ENCODE data around the gene NEDD8. TPM values are rescaled to one million over a fixed set of nuclear protein-coding genes. Genes with fewer than 3 reads are reported as not detected.
A peak's percentile ranks its signal among the peaks of the same experiment; 100 is the strongest.

NEDD8 gene
- total and polyA plus RNA-seq, 2 experiments from 2014 or later, result 130 to 418 TPM

DNA sequence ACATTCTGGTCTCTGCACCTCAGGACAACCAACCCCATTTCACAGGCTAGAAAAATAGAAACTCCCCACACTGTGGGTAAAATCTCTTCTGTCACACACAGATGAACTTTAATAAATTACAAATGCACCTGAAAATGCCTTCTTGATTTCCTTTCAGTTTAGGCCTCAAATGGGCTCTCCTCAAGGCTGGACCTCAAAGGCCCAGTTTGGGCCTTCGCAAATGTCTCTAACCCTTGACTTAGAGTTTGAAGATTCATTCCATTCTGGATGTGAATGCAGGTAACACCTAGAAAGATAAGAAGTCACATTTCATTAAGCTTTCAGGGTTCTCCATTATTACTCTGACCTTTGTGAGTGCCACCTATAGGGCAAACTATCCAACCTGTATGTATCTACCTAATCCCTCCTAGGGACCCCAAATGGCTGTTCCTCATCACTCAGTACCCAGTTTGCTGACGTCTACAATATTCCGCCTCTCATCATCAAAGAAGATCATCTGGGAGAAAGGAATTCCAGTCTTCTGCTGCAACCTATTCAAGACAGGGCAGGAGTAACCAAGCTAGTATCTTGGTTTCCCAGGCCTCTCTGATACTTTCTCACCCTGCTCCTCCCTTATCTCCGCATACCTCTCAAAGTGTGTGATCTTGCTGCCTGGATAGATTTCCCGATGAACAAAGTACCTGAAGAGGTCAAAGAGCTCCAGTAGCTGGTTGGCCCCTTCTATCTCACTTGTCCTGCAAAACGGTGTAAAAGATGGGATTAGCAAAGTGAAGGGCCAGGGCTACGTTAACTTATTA is 18.1 kb downstream of the NEDD8 start:
- H3K4me2 ChIP-seq, result peak overlapping the region; percentile 70
- Mint-ChIP-seq H3K9me3 (peaks cover 3% of the 10 kb centered on the region; the same call in 2 of the 3 replicates), H3K4me3 (peak overlapping the region; percentile 93), H3K4me1 (peaks cover 19% of the 10 kb centered on the region), H3K36me3 (ENCODE audit: low read depth) (peaks cover 51% of the 10 kb centered on the region), H3K27ac (peak overlapping the region; percentile 99), H3K27me3 (ENCODE audit: insufficient read depth, low read depth, poor library complexity) (peaks cover 19% of the 10 kb centered on the region)
- H3F3A ChIP-seq (replicated peaks; ENCODE audit: low read depth), result peaks cover 29% of the 10 kb centered on the region
- H3K27me3 ChIP-seq (ENCODE audit: insufficient read depth), result no peaks in the 10 kb centered on the region
- DNase-seq (ENCODE audit: low spot score) (no peak), ATAC-seq (no peak)
- no peak overlapping the region for H2AFZ ChIP-seq
- peaks cover 16% of the 10 kb centered on the region for H3K4me1 ChIP-seq (ENCODE audit: insufficient read depth)
- no peaks in the 10 kb centered on the region for H3K9me2 ChIP-seq (ENCODE audit: insufficient read depth)
- H4K20me1 ChIP-seq (replicated peaks; ENCODE audit: insufficient read depth), result no peaks in the 10 kb centered on the region; the same call in 1 of the 2 replicates
- H3K79me2 ChIP-seq (replicated peaks; ENCODE audit: insufficient read depth), result peaks cover under 1% of the 10 kb centered on the region
- TF ChIP-seq NANOG (IDR thresholded peaks at IDR 0.05; ENCODE audit: borderline replicate concordance) (no peak), REST (IDR thresholded peaks at IDR 0.05; ENCODE audit: unreplicated experiment) (no peak), STAT1 (IDR thresholded peaks at IDR 0.05; ENCODE audit: unreplicated experiment) (no peak), CREB1 (CRISPR knock-in tag; IDR thresholded peaks at IDR 0.05; ENCODE audit: low read depth) (no peak), EZH2phosphoT487 (IDR thresholded peaks at IDR 0.05; ENCODE audit: unreplicated experiment) (no peak), POLR2AphosphoS5 (IDR thresholded peaks at IDR 0.05; ENCODE audit: low read depth) (no peak)
- TF ChIP-seq, protein P1, sequence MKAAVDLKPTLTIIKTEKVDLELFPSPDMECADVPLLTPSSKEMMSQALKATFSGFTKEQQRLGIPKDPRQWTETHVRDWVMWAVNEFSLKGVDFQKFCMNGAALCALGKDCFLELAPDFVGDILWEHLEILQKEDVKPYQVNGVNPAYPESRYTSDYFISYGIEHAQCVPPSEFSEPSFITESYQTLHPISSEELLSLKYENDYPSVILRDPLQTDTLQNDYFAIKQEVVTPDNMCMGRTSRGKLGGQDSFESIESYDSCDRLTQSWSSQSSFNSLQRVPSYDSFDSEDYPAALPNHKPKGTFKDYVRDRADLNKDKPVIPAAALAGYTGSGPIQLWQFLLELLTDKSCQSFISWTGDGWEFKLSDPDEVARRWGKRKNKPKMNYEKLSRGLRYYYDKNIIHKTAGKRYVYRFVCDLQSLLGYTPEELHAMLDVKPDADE (IDR thresholded peaks at IDR 0.05), result no peak
- TF ChIP-seq, protein P2, sequence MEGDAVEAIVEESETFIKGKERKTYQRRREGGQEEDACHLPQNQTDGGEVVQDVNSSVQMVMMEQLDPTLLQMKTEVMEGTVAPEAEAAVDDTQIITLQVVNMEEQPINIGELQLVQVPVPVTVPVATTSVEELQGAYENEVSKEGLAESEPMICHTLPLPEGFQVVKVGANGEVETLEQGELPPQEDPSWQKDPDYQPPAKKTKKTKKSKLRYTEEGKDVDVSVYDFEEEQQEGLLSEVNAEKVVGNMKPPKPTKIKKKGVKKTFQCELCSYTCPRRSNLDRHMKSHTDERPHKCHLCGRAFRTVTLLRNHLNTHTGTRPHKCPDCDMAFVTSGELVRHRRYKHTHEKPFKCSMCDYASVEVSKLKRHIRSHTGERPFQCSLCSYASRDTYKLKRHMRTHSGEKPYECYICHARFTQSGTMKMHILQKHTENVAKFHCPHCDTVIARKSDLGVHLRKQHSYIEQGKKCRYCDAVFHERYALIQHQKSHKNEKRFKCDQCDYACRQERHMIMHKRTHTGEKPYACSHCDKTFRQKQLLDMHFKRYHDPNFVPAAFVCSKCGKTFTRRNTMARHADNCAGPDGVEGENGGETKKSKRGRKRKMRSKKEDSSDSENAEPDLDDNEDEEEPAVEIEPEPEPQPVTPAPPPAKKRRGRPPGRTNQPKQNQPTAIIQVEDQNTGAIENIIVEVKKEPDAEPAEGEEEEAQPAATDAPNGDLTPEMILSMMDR (conservative IDR thresholded peaks at IDR 0.05; ENCODE audit: low read depth in 2 of 2), result no peak
- H3K27ac ChIP-seq (ENCODE audit: low read depth), result peak overlapping the region; percentile 94
- peak overlapping the region; percentile 83 for H3K4me3 ChIP-seq
- H3K36me3 ChIP-seq (ENCODE audit: insufficient read depth), result no peaks in the 10 kb centered on the region

Measured in GM23338 (cell line).